ENCODE results near the gene ATP5MK.
"Not testable (repeated sequence)": the region's sequence is repeated elsewhere in the genome, so short reads cannot be mapped to it uniquely, and the experiment has no call there.

The ATP5MK gene, protein sequence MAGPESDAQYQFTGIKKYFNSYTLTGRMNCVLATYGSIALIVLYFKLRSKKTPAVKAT

DNA sequence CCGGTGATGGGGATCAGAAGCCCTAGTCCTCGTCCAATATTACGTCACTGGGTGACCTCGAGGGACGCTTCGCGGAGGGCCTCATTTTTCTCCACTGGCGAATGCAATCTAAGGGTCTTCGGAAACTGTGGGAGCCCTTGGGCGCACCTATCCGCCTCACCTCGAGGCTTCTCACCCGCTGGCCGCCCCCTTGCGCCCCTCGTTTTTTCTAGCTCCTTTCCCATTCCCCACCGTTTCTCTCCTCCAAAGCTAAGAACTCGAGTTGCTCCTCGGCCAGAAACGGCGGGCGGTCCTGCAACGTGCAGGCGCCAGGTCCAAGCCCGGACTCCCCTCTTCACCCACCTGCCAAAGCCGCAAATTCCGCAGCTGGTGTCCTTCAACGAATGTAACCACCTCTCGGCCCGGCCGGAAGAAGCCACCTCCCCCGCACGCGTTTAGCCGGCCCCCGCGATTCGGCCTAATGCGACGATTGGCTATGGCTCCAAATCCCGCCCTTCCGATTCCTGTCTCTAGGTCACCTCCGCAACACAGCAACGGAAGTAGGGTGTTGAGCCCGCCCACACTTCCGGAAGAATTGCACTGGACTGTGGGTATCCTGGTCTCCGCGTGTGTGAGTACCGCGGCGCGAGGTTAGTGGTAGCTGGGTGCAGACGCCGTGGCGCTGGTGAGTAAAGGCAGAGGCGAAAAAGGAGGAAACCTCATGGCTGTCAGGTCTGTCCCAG, at the start of gene ATP5MK, which contains the start of gene PDCD11:
Gene ATP5MK, minus strand, starts transcription at position 409 of the 722 bp plus-strand sequence. CDS start 4,018 bp downstream, outside the sequence.
Gene PDCD11, plus strand, starts transcription at position 560 of the 722 bp plus-strand sequence. CDS start 1,801 bp downstream, outside the sequence.
- peak; percentile 93 for DNase-seq (ENCODE audit: low read depth in 2 of 2)

GRCh38 chr10:103445366-103445765, 49.1 kb upstream of the ATP5MK start:
- DNase-seq (ENCODE audit: low read depth in 2 of 2), result no peak

GRCh38 chr10:103444478-103444877, 48.2 kb upstream of the ATP5MK start:
- no peak for DNase-seq (ENCODE audit: low read depth in 2 of 2)

DNA sequence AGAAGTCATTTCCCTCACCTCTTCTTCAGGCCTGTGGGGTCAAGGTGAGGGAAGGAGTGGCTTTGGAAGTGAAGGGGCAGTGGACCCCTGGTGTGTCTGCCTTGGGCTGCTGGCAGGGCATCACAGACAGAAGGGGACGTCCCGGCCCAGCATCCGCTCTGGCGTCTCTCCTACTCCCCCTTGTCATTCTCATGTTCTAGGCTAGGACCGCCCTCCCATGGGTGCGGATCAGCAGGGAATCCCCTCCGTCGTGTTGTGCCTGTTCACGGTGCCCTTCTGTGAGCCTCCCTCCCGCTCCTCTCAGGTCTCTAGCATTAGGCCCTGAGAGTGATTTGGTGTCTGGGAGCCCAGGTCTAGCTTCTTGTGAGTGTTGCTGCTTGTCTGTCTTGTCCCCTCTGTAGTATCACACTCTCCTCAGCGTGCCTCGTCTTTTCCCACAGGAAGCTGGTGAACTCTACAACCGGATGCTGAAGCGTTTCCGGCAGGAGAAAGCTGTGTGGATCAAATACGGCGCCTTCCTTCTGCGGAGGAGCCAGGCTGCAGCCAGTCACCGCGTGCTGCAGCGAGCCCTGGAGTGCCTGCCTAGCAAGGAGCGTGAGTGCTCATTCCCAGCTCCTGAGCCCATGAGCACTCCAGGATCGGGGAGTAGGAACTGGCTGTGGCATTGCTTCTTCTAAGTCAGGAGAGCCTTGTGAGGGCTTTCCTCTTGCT, 47.4 kb upstream of the ATP5MK start:
- no peak for DNase-seq (ENCODE audit: low read depth in 2 of 2)

DNA sequence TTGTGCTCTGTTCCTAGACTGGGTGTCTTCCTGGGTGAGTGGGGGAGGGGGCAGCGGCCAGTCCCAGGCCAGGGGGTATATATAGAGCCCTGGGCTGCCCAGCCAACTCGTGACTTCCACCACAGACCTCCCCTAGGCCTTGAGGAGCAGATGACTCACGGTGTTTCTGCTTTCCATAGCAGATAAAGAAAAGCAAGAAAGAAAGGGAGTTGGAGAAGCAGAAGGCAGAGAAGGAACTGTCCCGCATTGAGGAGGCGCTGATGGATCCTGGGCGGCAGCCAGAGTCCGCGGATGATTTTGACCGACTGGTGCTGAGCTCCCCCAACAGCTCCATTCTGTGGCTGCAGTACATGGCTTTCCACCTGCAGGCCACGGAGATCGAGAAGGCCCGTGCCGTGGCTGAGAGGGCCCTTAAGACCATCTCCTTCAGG, 45.8 kb upstream of the ATP5MK start:
- no peak for DNase-seq (ENCODE audit: low read depth in 2 of 2)

- no peak for DNase-seq (ENCODE audit: low read depth in 2 of 2)
Observed at GRCh38 chr10:103441611-103442010, 45.3 kb upstream of the ATP5MK start.

GRCh38 chr10:103441206-103441605, 44.9 kb upstream of the ATP5MK start:
- DNase-seq (ENCODE audit: low read depth in 2 of 2), result no peak

DNA sequence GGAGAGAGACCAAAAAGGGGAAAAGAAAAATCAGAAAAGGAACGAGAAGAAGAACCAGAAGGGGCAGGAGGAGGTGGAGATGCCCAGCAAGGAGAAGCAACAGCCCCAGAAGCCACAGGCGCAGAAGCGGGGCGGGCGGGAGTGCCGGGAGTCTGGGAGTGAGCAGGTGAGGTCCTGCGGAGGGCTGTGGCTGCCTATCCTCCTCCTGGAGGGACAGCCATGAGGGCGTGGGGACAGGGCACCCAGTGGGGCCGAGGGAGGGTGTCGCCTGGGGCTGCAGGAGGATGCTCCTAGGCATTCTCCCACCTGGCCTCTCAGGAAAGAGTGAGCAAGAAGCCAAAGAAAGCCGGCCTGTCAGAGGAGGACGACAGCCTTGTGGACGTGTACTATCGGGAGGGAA, 44.1 kb upstream of the ATP5MK start:
- DNase-seq (ENCODE audit: low read depth in 2 of 2), result no peak

- no peak for DNase-seq (ENCODE audit: low read depth in 2 of 2)
Observed at GRCh38 chr10:103439776-103440175, 43.5 kb upstream of the ATP5MK start.

DNA sequence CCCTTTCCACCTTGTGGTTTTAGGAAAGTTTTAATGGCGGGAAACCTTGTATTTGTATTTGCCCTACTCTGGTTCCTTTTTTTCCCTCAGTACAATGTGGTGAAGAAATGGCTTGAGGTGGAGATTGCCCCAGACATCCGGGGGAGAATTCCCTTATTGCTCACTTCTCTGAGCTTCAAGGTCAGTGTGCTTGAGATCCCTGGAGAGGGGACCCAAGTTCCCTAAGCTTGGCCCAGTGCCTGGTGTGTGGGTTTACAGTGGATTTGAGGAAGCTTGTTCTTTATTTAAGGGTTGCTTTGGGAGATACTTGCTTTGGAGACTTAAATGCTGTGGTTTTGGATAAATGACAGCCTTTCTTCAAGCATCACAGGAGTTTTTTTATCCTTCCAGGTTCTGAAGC, 37.6 kb upstream of the ATP5MK start:
- no peak for DNase-seq (ENCODE audit: low read depth in 2 of 2)

DNA sequence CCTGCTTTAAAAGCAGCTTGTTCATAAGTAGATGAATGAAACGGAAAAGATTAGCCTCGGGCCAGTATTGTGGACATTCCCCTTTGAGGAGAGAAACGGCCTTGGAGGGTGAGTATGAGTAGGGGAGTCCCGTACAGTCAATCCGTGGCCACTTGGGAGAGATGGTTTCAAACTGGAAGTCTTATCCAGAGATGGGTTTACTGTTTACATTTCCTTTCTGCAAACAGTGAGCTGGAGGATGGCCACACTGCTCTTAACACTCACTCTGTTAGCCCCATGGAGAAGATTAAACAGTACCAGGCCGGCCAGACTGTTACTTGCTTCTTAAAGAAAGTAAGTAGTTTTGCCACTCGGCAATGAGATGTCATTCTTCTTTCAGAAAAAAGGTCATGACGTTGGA, 35.6 kb upstream of the ATP5MK start:
- no peak for DNase-seq (ENCODE audit: low read depth in 2 of 2)

GRCh38 chr10:103429647-103430046, 33.4 kb upstream of the ATP5MK start:
- no peak for DNase-seq (ENCODE audit: low read depth in 2 of 2)

DNA sequence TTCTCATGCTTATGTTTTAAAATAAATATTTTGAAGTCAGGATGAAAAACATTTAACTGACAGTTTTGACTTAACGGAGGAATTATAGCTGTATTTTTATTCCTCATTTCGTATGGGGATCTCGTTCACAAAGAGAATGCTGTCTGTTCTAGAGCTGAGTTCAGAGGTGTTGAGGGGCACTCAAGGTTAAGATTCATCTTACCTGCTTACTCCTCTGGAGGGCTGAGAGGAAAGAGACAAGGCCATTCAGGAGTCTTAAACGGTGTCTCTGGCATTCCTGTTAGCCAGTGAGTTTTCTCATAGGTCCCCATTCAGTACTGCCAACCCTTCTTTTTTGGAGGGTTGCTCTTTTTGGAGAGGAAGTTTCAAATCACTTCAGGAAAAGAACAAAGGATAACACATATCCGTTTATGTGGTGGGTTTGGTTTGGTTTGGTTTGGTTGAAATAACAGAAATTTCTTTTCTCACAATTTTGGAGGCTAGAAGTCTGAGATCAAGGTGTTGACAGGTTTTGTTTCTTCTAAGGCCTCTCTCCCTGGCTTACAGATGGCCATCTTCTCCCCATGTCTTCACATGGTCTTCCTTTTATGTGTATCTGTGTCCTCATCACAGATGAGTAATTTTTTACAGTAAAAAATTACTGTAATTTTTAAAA, 32.8 kb upstream of the ATP5MK start:
- DNase-seq (ENCODE audit: low read depth in 2 of 2), result no peak

DNA sequence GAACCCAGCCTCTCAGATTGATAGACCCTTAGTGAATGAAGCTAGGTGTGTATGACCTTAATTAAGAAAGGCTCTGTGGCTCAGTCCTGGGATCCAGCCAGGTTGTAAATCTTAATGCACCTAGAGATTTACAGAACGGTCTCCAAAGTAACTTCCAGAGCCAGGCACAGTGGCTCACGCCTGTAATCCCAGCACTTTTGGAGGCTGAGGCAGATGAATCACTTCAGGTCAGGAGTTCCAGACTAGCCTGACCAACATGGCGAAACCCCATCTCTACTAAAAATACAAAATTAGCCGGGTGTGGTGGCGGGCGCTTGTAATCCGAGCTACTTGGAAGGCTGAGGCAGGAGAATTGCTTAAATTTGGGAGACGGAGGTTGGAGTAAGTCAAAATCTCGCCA, 31.6 kb upstream of the ATP5MK start:
- DNase-seq (ENCODE audit: low read depth in 2 of 2), result no peak

GRCh38 chr10:103423748-103424147, 27.5 kb upstream of the ATP5MK start:
- DNase-seq (ENCODE audit: low read depth in 2 of 2), result no peak

GRCh38 chr10:103419101-103419500, 22.8 kb upstream of the ATP5MK start:
- no peak for DNase-seq (ENCODE audit: low read depth in 2 of 2)

GRCh38 chr10:103417601-103418000, 21.3 kb upstream of the ATP5MK start:
- no peak for DNase-seq (ENCODE audit: low read depth in 2 of 2)

GRCh38 chr10:103417148-103417469, 20.8 kb upstream of the ATP5MK start:
- DNase-seq (ENCODE audit: low read depth in 2 of 2), result not testable (repeated sequence)

DNA sequence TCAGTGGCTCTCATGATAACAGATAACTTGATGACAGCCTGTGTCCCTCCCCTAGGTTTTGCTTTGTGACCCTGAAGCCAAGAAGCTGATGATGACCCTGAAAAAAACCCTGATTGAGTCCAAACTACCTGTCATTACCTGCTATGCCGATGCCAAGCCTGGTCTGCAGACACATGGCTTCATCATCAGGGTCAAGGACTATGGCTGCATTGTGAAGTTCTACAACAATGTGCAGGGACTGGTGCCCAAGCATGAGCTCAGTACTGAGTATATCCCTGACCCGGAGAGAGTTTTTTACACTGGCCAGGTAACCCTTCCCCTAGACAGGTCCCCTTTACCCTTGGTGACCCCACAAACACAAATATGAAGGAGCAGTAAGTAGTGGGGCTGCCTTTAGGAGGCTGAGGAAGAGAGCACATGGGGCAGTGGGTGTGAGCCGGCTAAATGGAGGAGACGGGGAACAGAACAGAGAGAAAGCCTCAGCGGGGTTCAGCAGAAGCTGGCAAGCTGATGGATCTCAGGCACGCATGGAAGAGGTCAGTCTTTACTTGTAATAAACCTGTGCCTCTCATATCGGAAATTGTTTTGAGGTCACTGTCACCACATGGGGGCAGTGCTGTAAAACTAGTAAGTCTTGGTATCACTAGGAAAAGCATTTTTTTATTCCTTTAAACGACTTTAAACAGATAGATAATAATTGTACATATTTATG, 20.3 kb upstream of the ATP5MK start:
- DNase-seq (ENCODE audit: low read depth in 2 of 2), result peak; percentile 17 to 35

DNA sequence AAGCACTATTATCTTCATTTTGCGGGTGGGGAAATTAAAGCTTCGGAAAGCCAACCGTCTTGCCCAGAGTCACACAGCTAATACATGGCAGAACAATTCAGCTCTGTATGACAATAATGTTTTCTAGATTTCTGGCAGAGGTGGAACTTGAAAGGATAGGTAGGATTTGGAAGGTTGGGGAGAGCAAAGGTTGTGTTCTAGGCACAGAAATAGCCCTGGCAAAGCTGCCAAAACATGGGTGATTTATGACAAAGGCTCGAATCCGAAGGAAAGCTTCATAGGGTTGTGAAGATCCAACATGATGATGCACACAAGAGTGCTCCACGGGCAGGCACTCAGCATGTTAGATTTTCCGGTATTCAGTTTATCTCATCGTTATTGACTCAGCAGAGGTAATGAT, 19.3 kb upstream of the ATP5MK start:
- DNase-seq (ENCODE audit: low read depth in 2 of 2), result no peak

DNA sequence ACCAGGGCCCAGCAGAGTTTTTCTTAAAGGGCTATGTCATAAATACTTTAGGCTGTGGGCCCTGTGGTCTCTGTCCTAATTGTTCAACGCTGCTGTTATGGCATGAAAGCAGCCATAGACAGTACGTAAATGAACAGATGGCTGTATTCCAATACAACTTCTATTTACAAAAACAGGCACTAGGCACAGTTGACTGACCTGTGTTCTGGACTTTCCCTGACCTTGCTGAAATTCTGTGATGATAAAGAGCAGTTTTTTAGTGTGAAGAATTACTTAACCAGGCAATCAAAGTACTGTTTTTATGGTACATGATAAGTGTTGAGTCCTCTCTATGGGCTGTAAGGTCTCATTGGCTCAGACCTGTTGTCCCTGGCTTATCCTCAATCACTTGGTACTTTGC, 17.3 kb upstream of the ATP5MK start:
- no peak for DNase-seq (ENCODE audit: low read depth in 2 of 2)

All from fibroblast of skin of left quadriceps (primary cell).